B cell (primary cell): ENCODE results near the gene BTK. TPM values are rescaled to one million over a fixed set of nuclear protein-coding genes. Genes with fewer than 3 reads are reported as not detected.

ENCODE experiments used
- ATAC-seq: fragments of 200-7000 bp; cut with Tn5 transposase; one replicate; pipeline ENCODE4 v1.10.0; 2021; ENCODE audit warnings: low read depth, mild to moderate bottlenecking, moderate number of reproducible peaks, moderate library complexity
- CTCF ChIA-PET: fragments of 350-600 bp; sonication (Branson Sonifier 250); formaldehyde crosslinking; loops from one replicate; lab custom pipeline; 2021; ENCODE audit warnings: antibody characterized with exemption, inconsistent platforms; lab: Charles Lee
- POLR2A ChIA-PET: fragments of 350-600 bp; sonication (Branson Sonifier 250); formaldehyde crosslinking; loops from one replicate; lab custom pipeline; 2021; ENCODE audit warnings: antibody characterized with exemption; lab: Charles Lee
- DNase-seq: peaks from one replicate; pipeline ENCODE4 v3.0.0; 2013
- H2AFZ ChIP-seq: 2 replicates; pipeline ENCODE4 v1.6.1; 2012; ENCODE audit warnings: mild to moderate bottlenecking, low read depth, low read length; ENCODE audit not compliant: insufficient read depth, poor library complexity, severe bottlenecking
- H3K27ac ChIP-seq, 2 donors: 1 replicate in 1 of 2; 2 replicates in 1 of 2; pipeline ENCODE4 v1.5.1; 2012 to 2013; ENCODE audit warnings: low read length in 2 of 2, mild to moderate bottlenecking in 2 of 2, moderate library complexity in 1 of 2
- H3K27me3 ChIP-seq, 4 experiments: fragments of 200-600 bp in 1 of 4; sonication (generic) in 1 of 4; replicated peaks in 1 of 4; 1 replicate in 2 of 4; 2 replicates in 2 of 4; pipeline versions ENCODE4 v1.6.1 to v1.7.0; 2013 to 2016; ENCODE audit warnings: low read length in 3 of 4, mild to moderate bottlenecking in 2 of 4, mixed read lengths in 1 of 4, moderate library complexity in 1 of 4; ENCODE audit not compliant: insufficient read depth in 4 of 4, control insufficient read depth in 3 of 4; ENCODE audit errors: control extremely low read depth in 1 of 4
- H3K36me3 ChIP-seq, 2 experiments: replicated peaks in 1 of 2; 1 replicate in 1 of 2; 2 replicates in 1 of 2; pipeline versions ENCODE4 v1.6.1 to v1.7.1; 2013; ENCODE audit warnings: low read length in 1 of 2; ENCODE audit not compliant: insufficient read depth in 2 of 2, control insufficient read depth in 1 of 2; ENCODE audit errors: control extremely low read depth in 1 of 2, extremely low read depth in 1 of 2
- H3K4me1 ChIP-seq, 2 donors: fragments of 200-600 bp in 1 of 2; sonication (generic) in 1 of 2; 1 replicate in 1 of 2; 2 replicates in 1 of 2; pipeline versions ENCODE4 v1.5.1 to v1.6.1; 2013 to 2017; ENCODE audit warnings: low read length in 2 of 2; ENCODE audit not compliant: control insufficient read depth in 2 of 2, insufficient read depth in 2 of 2
- H3K4me2 ChIP-seq: replicated peaks from 2 replicates; pipeline ENCODE3; 2012; ENCODE audit warnings: mild to moderate bottlenecking, low read depth, low read length; ENCODE audit not compliant: poor library complexity, severe bottlenecking
- H3K4me3 ChIP-seq, 5 experiments: fragments of 200-600 bp in 1 of 5; sonication (generic) in 1 of 5; 1 replicate in 3 of 5; 2 replicates in 2 of 5; pipeline versions ENCODE4 v1.5.1 to v1.7.0; 2011 to 2016; ENCODE audit warnings: low read length in 4 of 5, mild to moderate bottlenecking in 4 of 5, low read depth in 2 of 5, control low read depth in 1 of 5, moderate library complexity in 1 of 5; ENCODE audit not compliant: insufficient read depth in 1 of 5; ENCODE audit errors: control extremely low read depth in 1 of 5, extremely low read depth in 1 of 5
- H3K79me2 ChIP-seq: fragments of 200-600 bp; sonication (generic); one replicate; pipeline ENCODE4 v1.6.0; 2016; ENCODE audit warnings: low read length; ENCODE audit not compliant: control insufficient read depth, insufficient read depth
- H3K9ac ChIP-seq: fragments of 200-600 bp; sonication (generic); 2 replicates; pipeline ENCODE4 v1.6.1; 2017; ENCODE audit warnings: mild to moderate bottlenecking, low read length, moderate library complexity
- H3K9me3 ChIP-seq, 3 donors: one replicate each; pipeline versions ENCODE4 v1.6.1 to v1.7.1; 2013; ENCODE audit warnings: low read length in 2 of 3; ENCODE audit not compliant: control insufficient read depth in 2 of 3, insufficient read depth in 1 of 3; ENCODE audit errors: control extremely low read depth in 1 of 3
- H4K20me1 ChIP-seq: 2 replicates; pipeline ENCODE4 v1.6.0; 2012; ENCODE audit warnings: mild to moderate bottlenecking, low read length; ENCODE audit not compliant: insufficient read depth, control insufficient read depth, poor library complexity, severe bottlenecking
- H3K27ac Mint-ChIP-seq: one replicate; pipeline ENCODE4 v1.8.0; 2021; ENCODE audit warnings: mixed read lengths
- H3K27me3 Mint-ChIP-seq: one replicate; pipeline ENCODE4 v1.8.0; 2021; ENCODE audit warnings: mixed read lengths
- H3K4me1 Mint-ChIP-seq: one replicate; pipeline ENCODE4 v1.8.0; 2021; ENCODE audit warnings: mixed read lengths
- H3K4me3 Mint-ChIP-seq: one replicate; pipeline ENCODE4 v1.8.0; 2021; ENCODE audit warnings: mixed read lengths
- H3K9me3 Mint-ChIP-seq: one replicate; pipeline ENCODE4 v1.8.0; 2022; ENCODE audit warnings: mixed read lengths; ENCODE audit not compliant: insufficient read depth
- CTCF ChIP-seq: fragments of 200-600 bp; IDR thresholded peaks from one replicate; pipeline ENCODE4 v1.8.0; 2022; ENCODE audit warnings: antibody characterized with exemption, mild to moderate bottlenecking
- EZH2 ChIP-seq: IDR thresholded peaks from 2 replicates; pipeline ENCODE4 v1.6.1; 2012; ENCODE audit warnings: borderline replicate concordance, low read depth, mild to moderate bottlenecking, moderate library complexity, low read length; ENCODE audit not compliant: insufficient read depth, poor library complexity, severe bottlenecking
- WGBS: methylation state at CpG from one replicate; pipeline ENCODE4 v1.1.5; 2013; ENCODE audit warnings: missing lambda C conversion rate; ENCODE audit not compliant: insufficient coverage; 5-methylcytosine and 5-hydroxymethylcytosine counted together
- intact Hi-C: fragments of 100-400 bp; cut with micrococcal nuclease; formaldehyde crosslinking; loops from one replicate; pipeline ENCODE4 v1.10.0; 2022
- polyA plus RNA-seq: library from polyadenylated mRNA; depleted of rRNA; stranded (reverse); fragments of >200 nt; gene quantifications from 2 replicates; pipeline ENCODE4 v1.2.3, GENCODE V29; 2012
- total RNA-seq, 2 donors: library from RNA; stranded (reverse); fragments of 120-200 nt in 1 of 2; gene quantifications; 1 replicate in 1 of 2; 2 replicates in 1 of 2; pipeline versions ENCODE4 v1.2.3 to v1.2.4, GENCODE V29; 2013 to 2022

Gene BTK
- total and polyA plus RNA-seq, 2 donors (not counting 1 experiment from before 2014, with no cell fraction given): 166 to 235 TPM

DNA sequence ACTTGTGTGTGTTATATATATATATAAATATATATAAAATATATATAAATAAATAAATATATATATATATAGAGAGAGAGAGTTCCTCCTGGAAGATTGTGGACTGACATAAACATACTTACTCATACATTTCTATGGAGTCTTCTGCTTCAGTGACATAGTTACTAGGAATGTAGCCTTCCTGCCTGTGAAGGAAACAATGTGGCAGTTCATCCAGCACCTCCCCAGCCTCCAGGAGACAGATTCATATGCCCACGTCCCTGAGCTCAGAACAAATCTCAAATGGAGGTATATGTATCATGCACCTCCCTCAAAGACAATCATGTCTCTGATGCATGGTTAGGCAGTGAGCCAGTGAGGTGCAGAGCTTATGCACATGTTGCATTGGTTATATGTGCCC is 26.0 kb downstream of the BTK start:
- Histone ChIP-seq H3K4me2 (no peak overlapping the region), H4K20me1 (peaks cover 7% of the 10 kb centered on the region), H3K4me3 (no peak overlapping the region), H3K27ac (no peak overlapping the region), H3K36me3 (peaks cover 8 to 60% of the 10 kb centered on the region in 2 experiments), H3K79me2 (peaks cover 27% of the 10 kb centered on the region), H3K9me3 (no peaks in the 10 kb centered on the region), H3K9ac (no peak overlapping the region), H3K27me3 (no peaks in the 10 kb centered on the region), H2AFZ (no peak overlapping the region), H3K4me1 (peaks cover 12 to 20% of the 10 kb centered on the region in 2 donors)
- H3K27me3 Mint-ChIP-seq: no peaks in the 10 kb centered on the region
- CTCF ChIA-PET: no interaction called here
- ATAC-seq: no peak
- DNase-seq: no peak
- no peak for TF ChIP-seq CTCF
- no peak for TF ChIP-seq EZH2
- intact Hi-C loops: no loop called here
- H3K4me1 Mint-ChIP-seq: peaks cover 21% of the 10 kb centered on the region
- no peak overlapping the region for H3K27ac Mint-ChIP-seq
- H3K9me3 Mint-ChIP-seq: no peaks in the 10 kb centered on the region
- H3K4me3 Mint-ChIP-seq: no peak overlapping the region
- WGBS: no CpG with 5 or more reads among the region's 1 CpG
- POLR2A ChIA-PET: no interaction called here

DNA sequence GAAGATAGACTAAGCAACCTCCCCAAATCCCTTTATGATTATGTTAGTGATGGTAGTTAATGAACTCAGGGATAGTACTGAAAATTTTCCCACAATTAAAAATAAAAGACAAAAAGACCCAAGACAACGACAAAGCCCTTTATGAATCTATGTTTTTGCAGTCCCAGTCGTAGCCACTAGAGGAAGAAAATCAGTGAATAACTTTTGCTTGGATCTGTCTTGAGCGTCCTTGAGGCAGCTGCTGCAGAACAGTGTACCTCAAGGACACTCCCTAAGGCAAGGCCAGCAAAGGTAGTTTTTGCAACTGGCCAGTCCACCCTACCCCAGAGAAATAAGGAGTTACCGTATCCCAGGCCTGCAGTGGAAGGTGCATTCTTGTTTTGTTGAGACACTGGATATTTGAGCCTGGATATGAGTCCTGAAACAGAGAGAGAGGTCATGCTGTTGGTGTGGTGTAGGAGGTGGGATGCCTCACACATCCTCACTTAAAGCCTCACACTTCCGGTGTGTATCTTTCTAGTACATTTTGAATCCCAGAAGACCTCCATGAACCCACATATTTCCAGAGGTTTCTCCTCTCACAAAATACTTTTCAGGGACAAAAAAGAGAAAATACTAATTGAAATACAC is 28.7 kb downstream of the BTK start:
- CTCF ChIA-PET: interaction anchor here (1.0 to 1.6 kb wide), 3 partner anchors 11 to 33 kb away, joined by 4 to 6 read pairs (median 5); partner anchors contain the start of genes BTK and RPL36A
- ATAC-seq: no peak

More for the DNA sequence above, 28.7 kb downstream of the BTK start:
- Mint-ChIP-seq H3K9me3 (no peaks in the 10 kb centered on the region), H3K4me3 (no peak overlapping the region), H3K27ac (peak overlapping the region; percentile 87), H3K4me1 (peaks cover 18% of the 10 kb centered on the region), H3K27me3 (no peaks in the 10 kb centered on the region)
- no peaks in the 10 kb centered on the region for H3K27me3 ChIP-seq
- H3K27ac ChIP-seq: peak overlapping the region in 1 of 2 donors; percentile 62
- peaks cover 12 to 20% of the 10 kb centered on the region in 2 donors for H3K4me1 ChIP-seq
- POLR2A ChIA-PET: no interaction called here
- H3K79me2 ChIP-seq: peaks cover 6% of the 10 kb centered on the region
- DNase-seq: peak; percentile 16
- H3K36me3 ChIP-seq: peaks cover 9 to 71% of the 10 kb centered on the region in 2 experiments
- H3K4me3 ChIP-seq: no peak overlapping the region
- H3K9me3 ChIP-seq: no peaks in the 10 kb centered on the region
- H3K9ac ChIP-seq: no peak overlapping the region
- WGBS: no CpG with 5 or more reads among the region's 5 CpGs
- no peak overlapping the region for H2AFZ ChIP-seq
- no peak overlapping the region for H3K4me2 ChIP-seq
- TF ChIP-seq CTCF: peak; percentile 24
- no peak for TF ChIP-seq EZH2
- intact Hi-C loops: no loop called here
- peaks cover 2% of the 10 kb centered on the region for H4K20me1 ChIP-seq
